GM21576 (cell line): ENCODE measurements around the gene MBD3.
"Not testable (repeated sequence)": the region's sequence is repeated elsewhere in the genome, so short reads cannot be mapped to it uniquely, and the experiment has no call there.

Experiments
- ATAC-seq: cut with Tn5 transposase; IDR thresholded peaks from one replicate; pipeline ENCODE4 v1.9.1; 2021; ENCODE audit warnings: mild to moderate bottlenecking, moderate library complexity; ENCODE audit not compliant: unreplicated experiment

Gene MBD3, protein sequence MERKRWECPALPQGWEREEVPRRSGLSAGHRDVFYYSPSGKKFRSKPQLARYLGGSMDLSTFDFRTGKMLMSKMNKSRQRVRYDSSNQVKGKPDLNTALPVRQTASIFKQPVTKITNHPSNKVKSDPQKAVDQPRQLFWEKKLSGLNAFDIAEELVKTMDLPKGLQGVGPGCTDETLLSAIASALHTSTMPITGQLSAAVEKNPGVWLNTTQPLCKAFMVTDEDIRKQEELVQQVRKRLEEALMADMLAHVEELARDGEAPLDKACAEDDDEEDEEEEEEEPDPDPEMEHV

DNA sequence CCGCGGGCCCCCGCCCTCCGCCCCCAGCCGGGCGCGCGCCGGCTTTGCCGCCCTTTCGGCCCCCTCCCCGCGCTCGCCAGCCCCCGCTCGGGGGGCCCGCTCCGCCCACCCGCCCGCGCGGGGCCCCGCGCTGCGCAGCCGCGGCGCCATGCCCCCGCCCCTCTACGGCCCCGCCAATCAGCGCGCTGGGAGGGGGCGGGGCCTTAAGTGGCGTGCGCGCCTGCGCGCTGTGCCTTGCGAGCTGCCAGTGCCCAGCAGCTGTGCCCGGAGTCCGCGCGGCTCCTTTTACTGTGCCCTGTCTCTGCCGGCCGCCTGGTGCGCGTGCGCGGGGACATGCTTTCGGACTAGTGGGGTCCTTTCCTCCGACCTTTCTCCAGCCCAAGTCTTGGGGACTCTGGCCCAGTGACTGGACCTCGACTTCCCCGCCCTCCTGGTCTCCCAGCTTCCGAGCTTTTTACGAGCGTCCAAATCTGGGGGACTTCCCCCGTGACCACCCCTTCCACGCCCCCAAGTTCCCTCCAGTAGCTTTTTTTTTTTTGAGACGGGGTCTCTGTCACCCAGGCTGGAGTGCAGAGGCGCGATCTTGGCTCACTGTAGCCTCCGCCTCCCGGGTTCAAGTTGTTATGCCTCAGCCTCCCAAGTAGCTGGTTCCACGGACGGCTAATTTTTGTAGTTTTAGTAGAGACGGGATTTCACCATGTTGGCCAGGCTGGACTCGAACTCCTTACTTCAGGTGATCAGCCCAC, at the start of gene MBD3:
TSS of gene MBD3 (minus strand) at position 111 of the 746 bp plus-strand sequence. CDS start 234 bp downstream, outside the sequence.
- peak; percentile 57 for ATAC-seq

DNA sequence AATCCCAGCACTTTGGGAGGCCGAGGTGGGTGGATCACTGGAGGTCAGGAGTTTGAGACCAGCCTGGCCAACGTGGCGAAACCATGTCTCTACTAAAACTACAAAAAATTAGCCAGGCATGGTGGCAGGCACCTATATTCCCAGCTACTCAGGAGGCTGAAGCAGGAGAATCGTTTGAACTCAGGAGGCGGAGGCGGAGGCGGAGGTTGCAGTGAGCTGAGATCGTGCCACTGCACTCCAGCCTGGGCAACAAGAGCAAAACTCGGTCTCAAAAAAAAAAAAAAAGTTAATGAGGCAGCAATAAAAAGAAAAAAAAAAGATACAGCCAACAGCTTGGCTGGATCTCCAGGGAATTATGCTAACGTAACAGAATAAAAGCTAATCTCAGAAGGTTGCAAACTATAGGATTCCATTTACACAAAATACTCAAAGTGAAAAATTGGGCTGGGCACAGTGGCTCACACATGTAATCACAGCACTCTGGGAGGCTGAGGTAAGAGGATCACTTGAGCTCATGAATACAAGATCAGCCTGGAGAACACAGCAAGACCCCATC, 48.3 kb upstream of the MBD3 start:
- ATAC-seq: not testable (repeated sequence)

GRCh38 chr19:1636325-1637236, 43.9 kb upstream of the MBD3 start:
- ATAC-seq: no peak

DNA sequence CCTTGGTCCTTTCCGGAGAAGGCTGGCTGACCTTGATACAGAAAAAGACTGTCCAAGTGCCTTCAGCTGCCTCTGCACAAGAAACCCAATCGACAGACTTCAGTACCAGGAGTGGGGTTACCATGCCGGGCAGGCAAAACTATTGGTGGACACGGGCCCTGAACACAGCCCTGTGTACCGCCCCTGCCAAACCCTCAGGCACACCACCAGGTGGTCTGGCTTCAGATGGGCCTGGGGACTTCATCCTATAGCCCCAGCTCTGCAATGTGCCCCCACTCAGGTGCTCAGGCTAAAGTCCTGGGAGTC, 42.2 kb upstream of the MBD3 start:
- no peak for ATAC-seq

DNA sequence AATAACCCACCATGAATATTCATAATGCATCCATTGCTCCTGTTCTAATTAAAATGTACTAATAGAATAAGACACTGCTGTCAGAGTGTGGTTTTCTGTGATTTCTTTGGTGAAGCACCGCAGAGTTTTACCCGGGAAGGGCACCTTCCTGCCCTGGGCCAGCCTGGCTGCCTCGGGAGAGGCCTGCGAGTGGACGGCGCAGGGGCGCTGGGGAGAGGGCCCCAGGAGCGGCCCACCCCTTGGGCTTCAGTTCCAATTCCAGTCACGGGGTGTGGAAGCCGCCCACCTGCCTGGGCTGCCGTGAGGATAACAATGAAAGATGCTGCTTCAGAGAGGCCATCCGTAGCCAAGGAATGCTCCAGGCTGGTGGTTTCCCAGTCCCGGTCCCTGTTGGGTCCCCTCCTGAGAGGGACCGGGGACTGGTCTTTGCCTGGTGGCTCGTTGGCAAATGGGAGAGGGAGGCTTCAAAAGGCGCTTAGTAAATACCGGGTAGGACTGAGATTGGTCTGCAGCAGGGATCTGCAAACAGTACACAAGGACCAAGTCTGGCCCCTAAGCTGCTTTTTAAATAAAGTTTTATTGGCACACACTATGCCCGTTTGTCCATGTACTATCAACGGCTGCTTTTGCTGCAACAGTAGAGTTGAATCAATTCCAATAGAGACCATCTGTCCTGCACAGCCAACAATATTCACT, 41.7 kb upstream of the MBD3 start:
- ATAC-seq: no peak

GRCh38 chr19:1633269-1633826, 40.7 kb upstream of the MBD3 start:
- ATAC-seq: no peak

- ATAC-seq: no peak
Measured at GRCh38 chr19:1632462-1633268, 40.0 kb upstream of the MBD3 start.

DNA sequence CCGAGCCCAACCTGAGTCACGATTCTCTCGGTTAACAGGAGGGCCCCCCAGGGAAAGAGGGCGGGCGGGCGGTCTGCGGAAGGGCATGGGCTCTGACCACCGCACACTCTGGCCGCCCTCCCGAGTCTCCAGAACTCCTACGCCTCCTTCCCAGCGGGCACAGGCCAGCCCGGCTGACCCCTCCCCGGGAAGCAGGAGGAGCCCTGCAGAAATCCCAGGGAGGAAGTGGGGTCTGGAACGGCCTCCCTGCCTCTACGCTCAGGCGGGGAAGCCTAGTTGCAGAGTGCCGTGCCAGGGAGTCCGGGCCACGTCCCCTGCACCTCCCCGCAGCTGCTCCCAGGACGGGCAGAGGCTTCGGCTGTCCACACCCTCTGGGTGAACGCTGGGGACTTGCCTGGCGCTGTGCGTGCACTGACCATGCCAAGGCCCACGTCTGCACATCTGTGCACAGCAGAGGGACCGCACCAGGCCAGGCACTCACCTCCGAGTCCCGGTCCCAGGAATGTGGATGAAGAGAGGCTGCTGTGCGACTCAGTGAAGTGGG, 39.0 kb upstream of the MBD3 start:
- no peak for ATAC-seq

- ATAC-seq: no peak
Measured at GRCh38 chr19:1630811-1631210, 38.1 kb upstream of the MBD3 start.

DNA sequence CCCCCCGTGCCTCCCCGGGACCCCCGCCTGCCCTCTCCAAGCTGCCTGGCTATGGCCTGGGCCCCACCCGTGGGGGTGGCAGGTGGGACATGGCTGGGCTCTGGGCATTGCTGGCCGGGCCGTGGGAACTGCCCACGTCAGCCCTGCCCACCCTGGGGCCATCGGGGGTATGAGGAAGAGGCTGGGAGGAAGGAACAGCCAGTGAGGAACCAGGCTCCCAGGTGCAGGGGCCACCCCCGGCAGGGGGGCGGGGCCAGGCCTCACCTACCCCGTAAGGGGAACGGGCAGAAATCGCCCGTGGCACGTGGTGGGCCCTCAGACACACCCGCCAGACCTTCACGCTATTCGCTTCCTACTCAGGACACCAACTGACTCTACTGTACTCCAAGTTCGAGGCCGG, 37.3 kb upstream of the MBD3 start:
- no peak for ATAC-seq

DNA sequence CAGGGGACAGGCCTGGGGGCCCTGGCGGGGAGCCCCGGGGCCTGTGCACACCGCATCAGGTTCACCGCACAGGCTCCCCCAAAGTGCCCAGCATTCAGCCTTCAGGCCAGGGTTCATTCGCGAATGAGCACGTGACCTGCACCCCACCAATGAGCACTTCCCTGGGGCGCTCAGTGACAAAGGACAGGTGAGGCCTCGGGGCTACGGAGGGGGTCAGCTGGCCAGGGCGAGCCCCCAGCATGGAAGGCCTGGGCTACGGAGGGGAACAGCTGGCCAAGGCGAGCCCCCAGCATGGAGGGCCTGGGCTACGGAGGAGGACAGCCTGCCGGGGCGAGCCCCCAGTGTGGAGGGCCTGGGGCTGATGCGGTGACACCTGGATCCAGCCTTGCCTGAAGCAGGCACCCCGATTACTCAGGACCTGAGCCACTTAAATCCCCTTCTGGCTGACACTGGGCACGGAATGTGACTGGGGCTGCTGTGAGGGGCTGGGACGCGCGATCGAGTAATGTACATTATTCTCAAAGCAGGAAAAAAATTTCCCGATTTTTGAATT, 36.7 kb upstream of the MBD3 start:
- no peak for ATAC-seq

DNA sequence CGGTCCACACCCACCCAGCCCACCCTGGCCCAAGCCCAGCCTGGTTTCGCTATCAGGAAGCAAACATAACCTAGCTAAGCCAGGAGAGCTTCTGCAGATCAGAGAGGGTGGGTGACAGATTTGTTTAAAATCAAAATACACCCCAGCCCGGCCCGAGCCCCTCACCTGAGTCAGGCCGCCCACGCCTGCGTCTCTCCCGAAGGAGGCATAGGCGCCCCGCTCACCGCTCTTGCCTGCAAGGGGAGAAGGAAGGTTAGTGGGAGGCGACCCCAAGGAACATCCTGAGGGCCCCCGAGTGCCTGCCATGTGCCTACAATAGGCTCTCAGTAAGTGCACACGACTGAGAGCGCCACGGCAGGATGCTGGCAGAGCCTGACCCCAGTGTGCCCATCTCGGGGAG, 34.5 kb upstream of the MBD3 start:
- ATAC-seq: no peak

GRCh38 chr19:1626417-1627010, 33.8 kb upstream of the MBD3 start:
- no peak for ATAC-seq

DNA sequence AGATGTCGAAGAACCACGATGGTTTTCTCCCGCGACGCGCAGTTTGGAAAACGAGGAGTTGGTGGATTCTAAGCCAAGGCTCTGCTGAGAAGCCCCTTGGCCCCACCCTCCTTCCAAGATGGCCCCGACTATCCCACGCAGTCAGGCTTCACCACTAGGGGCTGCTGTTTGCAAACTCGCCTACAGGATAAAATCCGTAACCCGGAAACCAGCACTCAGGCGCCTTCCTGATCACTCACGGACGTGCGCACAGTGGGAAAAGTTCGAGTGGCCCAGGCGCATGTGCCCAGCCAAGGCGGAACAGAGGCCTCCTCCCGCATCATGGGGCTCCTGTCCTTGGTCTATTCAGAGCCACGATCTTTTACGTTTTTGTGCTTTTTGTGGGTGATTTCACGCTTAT, 31.8 kb upstream of the MBD3 start:
- ATAC-seq: no peak

DNA sequence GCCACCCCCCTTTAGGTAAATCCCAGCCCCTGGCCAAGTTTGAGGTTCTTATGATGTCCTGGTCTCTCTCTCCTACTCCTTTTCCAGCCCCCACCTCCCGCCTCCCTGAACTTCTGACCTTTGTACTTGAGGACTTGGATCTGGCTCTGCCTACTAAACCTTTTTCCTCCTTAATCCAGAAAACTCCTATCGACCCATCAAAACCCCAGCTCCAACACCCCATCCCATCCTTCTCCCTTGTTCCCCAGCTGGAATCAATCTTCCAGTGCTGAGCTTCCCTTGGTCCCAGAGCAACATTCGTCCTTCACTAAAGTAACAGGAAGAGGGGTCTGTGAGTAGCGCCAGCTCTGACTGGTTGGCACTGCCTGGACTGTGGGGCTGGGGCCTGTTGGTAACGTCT, 29.9 kb upstream of the MBD3 start:
- ATAC-seq: no peak

DNA sequence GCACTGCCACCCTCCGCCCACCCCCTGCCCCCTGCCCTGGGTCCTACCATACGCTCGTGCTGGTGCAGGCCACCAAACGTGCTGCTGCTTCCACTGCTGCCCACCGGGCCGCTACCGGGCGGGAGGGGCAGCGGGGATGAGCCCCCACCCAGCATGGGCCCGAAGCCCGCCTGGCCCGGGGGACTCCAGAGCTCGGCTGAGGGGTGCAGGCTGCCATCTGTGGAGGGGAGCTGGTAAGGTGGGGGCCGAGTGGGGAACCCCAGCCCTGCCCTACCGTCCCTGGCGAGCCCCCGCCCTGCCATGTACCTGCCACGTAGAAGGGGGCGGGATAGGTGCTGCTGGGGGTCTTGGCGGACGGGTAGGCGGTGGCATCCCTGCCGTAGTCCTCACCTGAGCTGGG, 29.3 kb upstream of the MBD3 start:
- ATAC-seq: no peak

GRCh38 chr19:1621574-1621973, 28.9 kb upstream of the MBD3 start:
- no peak for ATAC-seq

- ATAC-seq: no peak
Measured at GRCh38 chr19:1621021-1621420, 28.4 kb upstream of the MBD3 start.

DNA sequence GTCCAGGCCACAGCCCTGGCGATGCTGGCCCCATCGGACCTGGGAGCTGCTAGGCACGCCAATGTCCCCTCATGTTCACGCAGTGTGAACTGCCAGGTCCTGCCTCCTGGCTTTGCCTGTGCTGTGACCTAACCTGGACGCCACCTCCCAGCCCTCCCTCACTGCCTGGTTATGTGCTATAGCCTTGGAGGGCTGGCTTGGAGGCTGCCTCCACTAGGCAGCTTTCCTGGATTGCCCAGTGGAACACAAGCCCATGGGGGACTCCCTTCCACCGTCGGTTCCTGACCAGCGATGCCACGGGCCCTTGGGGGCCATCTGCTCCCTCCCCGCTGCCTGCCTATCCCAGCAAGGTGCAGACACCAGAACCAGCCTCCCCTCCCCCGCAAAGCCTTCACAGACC, 27.8 kb upstream of the MBD3 start:
- ATAC-seq: no peak
